GM23338 (cell line): ENCODE data around the gene NOP9. TPM values are rescaled to one million over a fixed set of nuclear protein-coding genes. Genes with fewer than 3 reads are reported as not detected.

Experiments used
- ATAC-seq: fragments of 200-7000 bp; cut with Tn5 transposase; 3 replicates; pipeline ENCODE4 v1.9.1; 2020
- DNase-seq: peaks from one replicate; pipeline ENCODE4 v3.0.0-alpha.2; 2015; ENCODE audit warnings: low spot score
- H2AFZ ChIP-seq: fragments of 200-600 bp; sonication (generic); 2 replicates; pipeline ENCODE4 v1.8.0; 2016; ENCODE audit warnings: antibody characterized with exemption, mild to moderate bottlenecking, moderate library complexity
- H3F3A ChIP-seq: fragments of 200-600 bp; sonication (generic); replicated peaks from 2 replicates; pipeline ENCODE4 v1.8.0; 2017; ENCODE audit warnings: antibody characterized with exemption, mixed run types, low read depth
- H3K27ac ChIP-seq: fragments of 200-600 bp; sonication (generic); 2 replicates; pipeline ENCODE4 v1.6.1; 2016; ENCODE audit warnings: low read depth
- H3K27me3 ChIP-seq: fragments of 200-600 bp; sonication (generic); 2 replicates; pipeline ENCODE4 v1.8.0; 2016; ENCODE audit warnings: mild to moderate bottlenecking, mixed run types, moderate library complexity; ENCODE audit not compliant: insufficient read depth
- H3K36me3 ChIP-seq: fragments of 200-600 bp; sonication (generic); 2 replicates; pipeline ENCODE4 v1.8.0; 2016; ENCODE audit warnings: mild to moderate bottlenecking; ENCODE audit not compliant: insufficient read depth
- H3K4me1 ChIP-seq: fragments of 200-600 bp; sonication (generic); 2 replicates; pipeline ENCODE4 v1.8.0; 2016; ENCODE audit warnings: mild to moderate bottlenecking, moderate library complexity; ENCODE audit not compliant: insufficient read depth
- H3K4me2 ChIP-seq: fragments of 200-600 bp; sonication (generic); 2 replicates; pipeline ENCODE4 v1.7.1; 2017; ENCODE audit warnings: mixed run types
- H3K4me3 ChIP-seq: fragments of 200-600 bp; sonication (generic); 2 replicates; pipeline ENCODE4 v1.6.1; 2016; ENCODE audit warnings: mixed run types
- H3K79me2 ChIP-seq: fragments of 200-600 bp; sonication (generic); replicated peaks from 2 replicates; pipeline ENCODE4 v1.8.0; 2017; ENCODE audit warnings: mild to moderate bottlenecking; ENCODE audit not compliant: insufficient read depth
- H3K9me2 ChIP-seq: fragments of 200-600 bp; sonication (generic); 2 replicates; pipeline ENCODE4 v1.8.0; 2017; ENCODE audit not compliant: insufficient read depth
- H4K20me1 ChIP-seq: fragments of 200-600 bp; sonication (generic); replicated peaks from 2 replicates; pipeline ENCODE4 v1.8.0; 2017; ENCODE audit warnings: mild to moderate bottlenecking; ENCODE audit not compliant: insufficient read depth
- H3K27ac Mint-ChIP-seq: 2 replicates; pipeline ENCODE4 v1.8.0; 2020; ENCODE audit warnings: inconsistent platforms, mild to moderate bottlenecking, moderate library complexity, mixed read lengths
- H3K27me3 Mint-ChIP-seq: 3 replicates; pipeline ENCODE4 v1.8.0; 2022; ENCODE audit warnings: low read depth, mild to moderate bottlenecking, moderate library complexity, mixed read lengths, inconsistent platforms; ENCODE audit not compliant: insufficient read depth, poor library complexity
- H3K36me3 Mint-ChIP-seq: 3 replicates; pipeline ENCODE4 v1.8.0; 2021; ENCODE audit warnings: low read depth, mild to moderate bottlenecking, inconsistent platforms, moderate library complexity, mixed read lengths
- H3K4me1 Mint-ChIP-seq: 3 replicates; pipeline ENCODE4 v1.8.0; 2020; ENCODE audit warnings: mild to moderate bottlenecking, inconsistent platforms, mixed read lengths
- H3K4me3 Mint-ChIP-seq: 3 replicates; pipeline ENCODE4 v1.8.0; 2021; ENCODE audit warnings: moderate library complexity, mild to moderate bottlenecking, inconsistent platforms, mixed read lengths
- H3K9me3 Mint-ChIP-seq: 3 replicates; pipeline ENCODE4 v1.8.0; 2020; ENCODE audit warnings: moderate library complexity, mild to moderate bottlenecking, inconsistent platforms, mixed read lengths
- CREB1 ChIP-seq: fragments of 250-450 bp; sonication (Bioruptor Pico); IDR thresholded peaks from 2 replicates; pipeline ENCODE4 v1.5.0; 2020; ENCODE audit warnings: low read depth, mild to moderate bottlenecking, moderate library complexity
- EZH2 ChIP-seq: fragments of 200-600 bp; sonication (generic); IDR thresholded peaks from one replicate; pipeline ENCODE4 v1.8.0; 2017; ENCODE audit warnings: antibody characterized with exemption, mild to moderate bottlenecking, low read depth; ENCODE audit not compliant: unreplicated experiment
- EZH2phosphoT487 ChIP-seq: fragments of 200-600 bp; sonication (generic); IDR thresholded peaks from one replicate; pipeline ENCODE4 v1.8.1; 2018; ENCODE audit warnings: antibody characterized with exemption; ENCODE audit not compliant: unreplicated experiment
- JUNB ChIP-seq: IDR thresholded peaks from one replicate; pipeline ENCODE4 v1.6.1; 2016; ENCODE audit warnings: antibody characterized with exemption; ENCODE audit not compliant: unreplicated experiment
- NANOG ChIP-seq: IDR thresholded peaks from 2 replicates; pipeline ENCODE4 v1.6.1; 2016; ENCODE audit warnings: antibody characterized with exemption, borderline replicate concordance
- POLR2AphosphoS5 ChIP-seq: IDR thresholded peaks from 2 replicates; pipeline ENCODE4 v1.6.1; 2016; ENCODE audit warnings: antibody characterized with exemption, low read depth
- STAT1 ChIP-seq: IDR thresholded peaks from one replicate; pipeline ENCODE4 v1.6.1; 2016; ENCODE audit warnings: antibody characterized with exemption; ENCODE audit not compliant: unreplicated experiment
- ZNF114 ChIP-seq: fragments of 250-450 bp; sonication (Bioruptor Pico); IDR thresholded peaks from 2 replicates; pipeline ENCODE4 v1.5.0; 2020; ENCODE audit warnings: mild to moderate bottlenecking, moderate library complexity
- ZNF331 ChIP-seq: fragments of 250-450 bp; sonication (Bioruptor Pico); IDR thresholded peaks from 2 replicates; pipeline ENCODE4 v1.5.0; 2020; ENCODE audit warnings: low read depth, mild to moderate bottlenecking, moderate library complexity
- polyA plus RNA-seq: library from polyadenylated mRNA; unstranded; fragments of >200 nt; fragmentation: Nextera tagmentation; extraction: Ambion mirVana; gene quantifications from 2 replicates; pipeline ENCODE4 v1.2.1, GENCODE V29; 2016
- total RNA-seq: library from RNA; depleted of rRNA; stranded (reverse); fragments of >200 nt; shearing (Covaris generic); gene quantifications from 2 replicates; pipeline ENCODE4 v1.2.3, GENCODE V29; 2014
- TF ChIP-seq, protein P1 (sequence below): fragments of 250-450 bp; sonication (Bioruptor Pico); IDR thresholded peaks from 2 replicates; pipeline ENCODE4 v1.5.0; 2020; ENCODE audit warnings: mild to moderate bottlenecking, moderate library complexity
- TF ChIP-seq, protein P2 (sequence below): IDR thresholded peaks from 2 replicates; pipeline ENCODE4 v1.6.1; 2016; ENCODE audit warnings: antibody characterized with exemption
- TF ChIP-seq, protein P3 (sequence below), 2 experiments: fragments of 200-600 bp in 1 of 2; sonication (generic) in 1 of 2; conservative IDR thresholded peaks; 2 replicates each; pipeline versions ENCODE4 v1.5.1 to v1.6.1; 2016 to 2017; ENCODE audit warnings: antibody characterized with exemption in 2 of 2, low read depth in 2 of 2, mild to moderate bottlenecking in 2 of 2, moderate library complexity in 1 of 2
- TF ChIP-seq, protein P4 (sequence below): IDR thresholded peaks from one replicate; pipeline ENCODE4 v1.6.1; 2018; ENCODE audit warnings: antibody characterized with exemption; ENCODE audit not compliant: unreplicated experiment

Gene NOP9
- total and polyA plus RNA-seq, 2 experiments from 2014 or later: 7.9 to 32.8 TPM

DNA sequence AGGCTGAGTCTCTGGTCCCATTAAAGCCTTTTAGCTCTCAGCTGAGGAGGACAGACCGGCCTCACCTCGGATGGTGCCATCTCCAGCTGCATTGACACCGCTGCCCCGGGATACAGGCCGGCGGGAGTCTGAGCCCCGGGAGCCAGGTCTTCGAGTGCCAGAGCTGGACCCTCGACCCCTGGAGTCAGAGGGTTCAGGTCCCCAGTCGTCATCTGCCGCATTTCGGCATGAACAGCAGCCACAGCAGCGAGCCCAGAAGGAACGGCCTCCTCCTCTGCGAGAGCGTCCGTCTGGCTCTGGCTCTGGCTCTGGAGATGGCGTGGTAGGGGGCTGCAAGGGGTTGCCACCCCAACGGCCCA lies 37.7 kb upstream of the NOP9 start:
- Mint-ChIP-seq H3K4me1 (peaks cover 7% of the 10 kb centered on the region; the same call in 2 of the 3 replicates), H3K27ac (no peak overlapping the region), H3K9me3 (no peaks in the 10 kb centered on the region), H3K27me3 (peaks cover 14% of the 10 kb centered on the region), H3K4me3 (no peak overlapping the region), H3K36me3 (peaks cover under 1% of the 10 kb centered on the region; the same call in 2 of the 3 replicates)
- no peak overlapping the region for H2AFZ ChIP-seq
- H3K27ac ChIP-seq: no peak overlapping the region
- H3K79me2 ChIP-seq: no peaks in the 10 kb centered on the region
- no peaks in the 10 kb centered on the region for H3K4me1 ChIP-seq
- ATAC-seq (no peak), DNase-seq (no peak)
- H3K9me2 ChIP-seq: no peaks in the 10 kb centered on the region
- no peaks in the 10 kb centered on the region for H4K20me1 ChIP-seq
- TF ChIP-seq, protein P1, sequence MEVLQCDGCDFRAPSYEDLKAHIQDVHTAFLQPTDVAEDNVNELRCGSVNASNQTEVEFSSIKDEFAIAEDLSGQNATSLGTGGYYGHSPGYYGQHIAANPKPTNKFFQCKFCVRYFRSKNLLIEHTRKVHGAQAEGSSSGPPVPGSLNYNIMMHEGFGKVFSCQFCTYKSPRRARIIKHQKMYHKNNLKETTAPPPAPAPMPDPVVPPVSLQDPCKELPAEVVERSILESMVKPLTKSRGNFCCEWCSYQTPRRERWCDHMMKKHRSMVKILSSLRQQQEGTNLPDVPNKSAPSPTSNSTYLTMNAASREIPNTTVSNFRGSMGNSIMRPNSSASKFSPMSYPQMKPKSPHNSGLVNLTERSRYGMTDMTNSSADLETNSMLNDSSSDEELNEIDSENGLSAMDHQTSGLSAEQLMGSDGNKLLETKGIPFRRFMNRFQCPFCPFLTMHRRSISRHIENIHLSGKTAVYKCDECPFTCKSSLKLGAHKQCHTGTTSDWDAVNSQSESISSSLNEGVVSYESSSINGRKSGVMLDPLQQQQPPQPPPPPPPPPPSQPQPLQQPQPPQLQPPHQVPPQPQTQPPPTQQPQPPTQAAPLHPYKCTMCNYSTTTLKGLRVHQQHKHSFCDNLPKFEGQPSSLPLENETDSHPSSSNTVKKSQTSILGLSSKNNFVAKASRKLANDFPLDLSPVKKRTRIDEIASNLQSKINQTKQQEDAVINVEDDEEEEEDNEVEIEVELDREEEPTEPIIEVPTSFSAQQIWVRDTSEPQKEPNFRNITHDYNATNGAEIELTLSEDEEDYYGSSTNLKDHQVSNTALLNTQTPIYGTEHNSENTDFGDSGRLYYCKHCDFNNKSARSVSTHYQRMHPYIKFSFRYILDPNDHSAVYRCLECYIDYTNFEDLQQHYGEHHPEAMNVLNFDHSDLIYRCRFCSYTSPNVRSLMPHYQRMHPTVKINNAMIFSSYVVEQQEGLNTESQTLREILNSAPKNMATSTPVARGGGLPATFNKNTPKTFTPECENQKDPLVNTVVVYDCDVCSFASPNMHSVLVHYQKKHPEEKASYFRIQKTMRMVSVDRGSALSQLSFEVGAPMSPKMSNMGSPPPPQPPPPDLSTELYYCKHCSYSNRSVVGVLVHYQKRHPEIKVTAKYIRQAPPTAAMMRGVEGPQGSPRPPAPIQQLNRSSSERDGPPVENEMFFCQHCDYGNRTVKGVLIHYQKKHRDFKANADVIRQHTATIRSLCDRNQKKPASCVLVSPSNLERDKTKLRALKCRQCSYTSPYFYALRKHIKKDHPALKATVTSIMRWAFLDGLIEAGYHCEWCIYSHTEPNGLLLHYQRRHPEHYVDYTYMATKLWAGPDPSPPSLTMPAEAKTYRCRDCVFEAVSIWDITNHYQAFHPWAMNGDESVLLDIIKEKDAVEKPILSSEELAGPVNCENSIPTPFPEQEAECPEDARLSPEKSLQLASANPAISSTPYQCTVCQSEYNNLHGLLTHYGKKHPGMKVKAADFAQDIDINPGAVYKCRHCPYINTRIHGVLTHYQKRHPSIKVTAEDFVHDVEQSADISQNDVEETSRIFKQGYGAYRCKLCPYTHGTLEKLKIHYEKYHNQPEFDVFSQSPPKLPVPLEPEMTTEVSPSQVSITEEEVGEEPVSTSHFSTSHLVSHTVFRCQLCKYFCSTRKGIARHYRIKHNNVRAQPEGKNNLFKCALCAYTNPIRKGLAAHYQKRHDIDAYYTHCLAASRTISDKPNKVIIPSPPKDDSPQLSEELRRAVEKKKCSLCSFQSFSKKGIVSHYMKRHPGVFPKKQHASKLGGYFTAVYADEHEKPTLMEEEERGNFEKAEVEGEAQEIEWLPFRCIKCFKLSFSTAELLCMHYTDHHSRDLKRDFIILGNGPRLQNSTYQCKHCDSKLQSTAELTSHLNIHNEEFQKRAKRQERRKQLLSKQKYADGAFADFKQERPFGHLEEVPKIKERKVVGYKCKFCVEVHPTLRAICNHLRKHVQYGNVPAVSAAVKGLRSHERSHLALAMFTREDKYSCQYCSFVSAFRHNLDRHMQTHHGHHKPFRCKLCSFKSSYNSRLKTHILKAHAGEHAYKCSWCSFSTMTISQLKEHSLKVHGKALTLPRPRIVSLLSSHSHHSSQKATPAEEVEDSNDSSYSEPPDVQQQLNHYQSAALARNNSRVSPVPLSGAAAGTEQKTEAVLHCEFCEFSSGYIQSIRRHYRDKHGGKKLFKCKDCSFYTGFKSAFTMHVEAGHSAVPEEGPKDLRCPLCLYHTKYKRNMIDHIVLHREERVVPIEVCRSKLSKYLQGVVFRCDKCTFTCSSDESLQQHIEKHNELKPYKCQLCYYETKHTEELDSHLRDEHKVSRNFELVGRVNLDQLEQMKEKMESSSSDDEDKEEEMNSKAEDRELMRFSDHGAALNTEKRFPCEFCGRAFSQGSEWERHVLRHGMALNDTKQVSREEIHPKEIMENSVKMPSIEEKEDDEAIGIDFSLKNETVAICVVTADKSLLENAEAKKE (CRISPR knock-in tag): no peak
- TF ChIP-seq STAT1 (no peak), JUNB (no peak), NANOG (no peak), ZNF114 (CRISPR knock-in tag) (no peak), POLR2AphosphoS5 (no peak), EZH2 (no peak), EZH2phosphoT487 (no peak), ZNF331 (CRISPR knock-in tag) (no peak), CREB1 (CRISPR knock-in tag) (no peak)
- TF ChIP-seq, protein P2, sequence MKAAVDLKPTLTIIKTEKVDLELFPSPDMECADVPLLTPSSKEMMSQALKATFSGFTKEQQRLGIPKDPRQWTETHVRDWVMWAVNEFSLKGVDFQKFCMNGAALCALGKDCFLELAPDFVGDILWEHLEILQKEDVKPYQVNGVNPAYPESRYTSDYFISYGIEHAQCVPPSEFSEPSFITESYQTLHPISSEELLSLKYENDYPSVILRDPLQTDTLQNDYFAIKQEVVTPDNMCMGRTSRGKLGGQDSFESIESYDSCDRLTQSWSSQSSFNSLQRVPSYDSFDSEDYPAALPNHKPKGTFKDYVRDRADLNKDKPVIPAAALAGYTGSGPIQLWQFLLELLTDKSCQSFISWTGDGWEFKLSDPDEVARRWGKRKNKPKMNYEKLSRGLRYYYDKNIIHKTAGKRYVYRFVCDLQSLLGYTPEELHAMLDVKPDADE: no peak
- TF ChIP-seq, protein P3, sequence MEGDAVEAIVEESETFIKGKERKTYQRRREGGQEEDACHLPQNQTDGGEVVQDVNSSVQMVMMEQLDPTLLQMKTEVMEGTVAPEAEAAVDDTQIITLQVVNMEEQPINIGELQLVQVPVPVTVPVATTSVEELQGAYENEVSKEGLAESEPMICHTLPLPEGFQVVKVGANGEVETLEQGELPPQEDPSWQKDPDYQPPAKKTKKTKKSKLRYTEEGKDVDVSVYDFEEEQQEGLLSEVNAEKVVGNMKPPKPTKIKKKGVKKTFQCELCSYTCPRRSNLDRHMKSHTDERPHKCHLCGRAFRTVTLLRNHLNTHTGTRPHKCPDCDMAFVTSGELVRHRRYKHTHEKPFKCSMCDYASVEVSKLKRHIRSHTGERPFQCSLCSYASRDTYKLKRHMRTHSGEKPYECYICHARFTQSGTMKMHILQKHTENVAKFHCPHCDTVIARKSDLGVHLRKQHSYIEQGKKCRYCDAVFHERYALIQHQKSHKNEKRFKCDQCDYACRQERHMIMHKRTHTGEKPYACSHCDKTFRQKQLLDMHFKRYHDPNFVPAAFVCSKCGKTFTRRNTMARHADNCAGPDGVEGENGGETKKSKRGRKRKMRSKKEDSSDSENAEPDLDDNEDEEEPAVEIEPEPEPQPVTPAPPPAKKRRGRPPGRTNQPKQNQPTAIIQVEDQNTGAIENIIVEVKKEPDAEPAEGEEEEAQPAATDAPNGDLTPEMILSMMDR (conservative IDR thresholded peaks at IDR 0.05; ENCODE audit: low read depth in 2 of 2): no peak
- TF ChIP-seq, protein P4, sequence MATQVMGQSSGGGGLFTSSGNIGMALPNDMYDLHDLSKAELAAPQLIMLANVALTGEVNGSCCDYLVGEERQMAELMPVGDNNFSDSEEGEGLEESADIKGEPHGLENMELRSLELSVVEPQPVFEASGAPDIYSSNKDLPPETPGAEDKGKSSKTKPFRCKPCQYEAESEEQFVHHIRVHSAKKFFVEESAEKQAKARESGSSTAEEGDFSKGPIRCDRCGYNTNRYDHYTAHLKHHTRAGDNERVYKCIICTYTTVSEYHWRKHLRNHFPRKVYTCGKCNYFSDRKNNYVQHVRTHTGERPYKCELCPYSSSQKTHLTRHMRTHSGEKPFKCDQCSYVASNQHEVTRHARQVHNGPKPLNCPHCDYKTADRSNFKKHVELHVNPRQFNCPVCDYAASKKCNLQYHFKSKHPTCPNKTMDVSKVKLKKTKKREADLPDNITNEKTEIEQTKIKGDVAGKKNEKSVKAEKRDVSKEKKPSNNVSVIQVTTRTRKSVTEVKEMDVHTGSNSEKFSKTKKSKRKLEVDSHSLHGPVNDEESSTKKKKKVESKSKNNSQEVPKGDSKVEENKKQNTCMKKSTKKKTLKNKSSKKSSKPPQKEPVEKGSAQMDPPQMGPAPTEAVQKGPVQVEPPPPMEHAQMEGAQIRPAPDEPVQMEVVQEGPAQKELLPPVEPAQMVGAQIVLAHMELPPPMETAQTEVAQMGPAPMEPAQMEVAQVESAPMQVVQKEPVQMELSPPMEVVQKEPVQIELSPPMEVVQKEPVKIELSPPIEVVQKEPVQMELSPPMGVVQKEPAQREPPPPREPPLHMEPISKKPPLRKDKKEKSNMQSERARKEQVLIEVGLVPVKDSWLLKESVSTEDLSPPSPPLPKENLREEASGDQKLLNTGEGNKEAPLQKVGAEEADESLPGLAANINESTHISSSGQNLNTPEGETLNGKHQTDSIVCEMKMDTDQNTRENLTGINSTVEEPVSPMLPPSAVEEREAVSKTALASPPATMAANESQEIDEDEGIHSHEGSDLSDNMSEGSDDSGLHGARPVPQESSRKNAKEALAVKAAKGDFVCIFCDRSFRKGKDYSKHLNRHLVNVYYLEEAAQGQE: no peak
- H3K4me3 ChIP-seq: no peak overlapping the region
- H3K4me2 ChIP-seq: no peak overlapping the region
- H3K27me3 ChIP-seq: no peaks in the 10 kb centered on the region
- H3F3A ChIP-seq: no peaks in the 10 kb centered on the region
- no peaks in the 10 kb centered on the region for H3K36me3 ChIP-seq
